ES-I3 (cell line): Measurements from ENCODE around the gene CD22.

Source experiments
- H3K36me3 ChIP-seq: 2 replicates; pipeline ENCODE4 v1.6.1; 2013; ENCODE audit warnings: mild to moderate bottlenecking, low read length, control low read depth, moderate library complexity; ENCODE audit not compliant: insufficient read depth
- H3K4me1 ChIP-seq: 2 replicates; pipeline ENCODE4 v1.6.1; 2013; ENCODE audit warnings: mild to moderate bottlenecking, control low read depth, low read length; ENCODE audit not compliant: insufficient read depth
- H3K9ac ChIP-seq: 2 replicates; pipeline ENCODE4 v1.6.1; 2013; ENCODE audit warnings: low read depth, mild to moderate bottlenecking, low read length, moderate library complexity
- H3K9me3 ChIP-seq: 2 replicates; pipeline ENCODE4 v1.6.1; 2013; ENCODE audit warnings: mild to moderate bottlenecking, low read length, moderate library complexity; ENCODE audit not compliant: control insufficient read depth, insufficient read depth

The CD22 gene

DNA sequence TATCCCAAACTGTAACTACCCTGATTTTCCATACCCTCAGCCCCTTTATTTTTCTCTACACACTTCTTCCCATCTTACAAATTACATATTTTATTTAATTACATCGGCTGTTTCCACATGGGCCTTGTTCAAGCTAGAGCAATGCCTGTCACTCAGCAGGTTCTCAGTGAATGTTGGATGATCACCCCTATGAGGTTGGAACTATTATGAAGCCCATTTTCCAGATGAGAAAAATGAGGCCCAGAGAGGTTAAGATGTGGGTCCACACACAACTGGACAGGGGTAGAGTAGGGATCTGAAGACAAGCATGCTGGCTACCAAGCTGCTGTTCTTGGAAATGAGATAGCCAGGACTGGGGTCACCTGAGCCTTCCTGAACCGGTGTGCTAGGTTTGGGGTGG lies 27.0 kb upstream of the CD22 start:
- H3K36me3 ChIP-seq, result no peaks in the 10 kb centered on the region
- no peak overlapping the region for H3K9ac ChIP-seq
- no peaks in the 10 kb centered on the region for H3K9me3 ChIP-seq
- peaks cover 6% of the 10 kb centered on the region; the same call in 1 of the 2 replicates for H3K4me1 ChIP-seq

DNA sequence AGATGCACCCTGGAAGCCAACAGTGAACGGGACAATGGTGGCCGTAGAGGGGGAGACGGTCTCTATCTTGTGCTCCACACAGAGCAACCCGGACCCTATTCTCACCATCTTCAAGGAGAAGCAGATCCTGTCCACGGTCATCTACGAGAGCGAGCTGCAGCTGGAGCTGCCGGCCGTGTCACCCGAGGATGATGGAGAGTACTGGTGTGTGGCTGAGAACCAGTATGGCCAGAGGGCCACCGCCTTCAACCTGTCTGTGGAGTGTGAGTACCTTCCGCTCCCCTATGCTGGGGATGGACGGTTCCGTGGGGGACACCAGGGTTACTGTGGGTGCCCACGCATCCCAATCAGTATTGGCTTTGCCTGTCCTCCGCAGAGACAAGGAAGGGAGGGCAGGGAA lies 26.5 kb upstream of the CD22 start:
- Histone ChIP-seq H3K9me3 (no peaks in the 10 kb centered on the region), H3K4me1 (peaks cover 9% of the 10 kb centered on the region; the same call in 1 of the 2 replicates), H3K9ac (no peak overlapping the region), H3K36me3 (no peaks in the 10 kb centered on the region)

DNA sequence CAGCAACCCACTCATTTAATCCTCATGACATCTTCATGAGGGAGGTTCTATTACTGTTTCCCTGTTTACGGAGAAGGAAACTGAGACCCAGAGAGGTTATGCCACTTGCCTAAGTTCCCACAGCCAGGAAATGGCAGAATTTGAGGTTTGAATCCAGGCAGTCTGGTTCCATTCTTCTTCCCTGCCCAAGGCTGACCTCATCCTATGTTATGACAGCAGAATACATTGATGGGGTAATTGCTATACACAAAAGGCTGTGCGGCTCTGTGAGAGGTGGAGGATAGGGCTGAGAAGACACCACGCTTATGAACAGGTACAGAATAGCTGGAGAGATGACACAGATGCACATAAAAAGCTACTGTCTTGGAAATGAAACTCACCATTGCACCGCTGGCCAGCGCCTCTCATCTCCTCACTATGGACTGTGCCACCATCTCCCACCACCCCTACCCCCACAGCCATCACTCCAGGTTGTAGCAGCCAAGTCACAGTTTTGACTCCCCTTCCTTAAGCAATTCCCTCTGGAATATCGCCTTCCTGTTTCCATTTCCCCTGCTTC lies 25.6 kb upstream of the CD22 start:
- H3K9me3 ChIP-seq, result no peaks in the 10 kb centered on the region
- H3K4me1 ChIP-seq, result peaks cover 9% of the 10 kb centered on the region; the same call in 1 of the 2 replicates
- no peaks in the 10 kb centered on the region for H3K36me3 ChIP-seq
- H3K9ac ChIP-seq, result no peak overlapping the region

DNA sequence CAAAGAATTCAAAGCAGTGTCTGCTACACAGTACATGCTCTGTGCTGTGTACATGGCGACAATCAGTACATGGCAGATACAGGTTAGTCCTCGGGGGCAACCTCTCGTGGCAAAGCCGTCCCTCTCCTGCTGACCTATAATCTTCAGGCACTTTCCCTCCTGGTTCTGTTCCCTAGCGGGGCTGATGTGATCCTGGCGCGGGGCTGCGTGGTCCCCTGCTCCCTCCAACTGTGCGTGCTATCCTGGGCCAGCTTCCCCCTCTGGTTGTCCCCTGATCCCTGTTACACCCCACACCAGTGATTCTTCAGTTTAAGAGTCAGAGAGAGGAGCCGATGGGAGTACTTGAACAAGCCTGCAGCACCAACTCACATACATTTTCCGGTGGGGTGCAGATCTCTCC lies 25.0 kb upstream of the CD22 start:
- Histone ChIP-seq H3K9ac (no peak overlapping the region), H3K9me3 (no peaks in the 10 kb centered on the region), H3K4me1 (peaks cover 9% of the 10 kb centered on the region; the same call in 1 of the 2 replicates), H3K36me3 (no peaks in the 10 kb centered on the region)

DNA sequence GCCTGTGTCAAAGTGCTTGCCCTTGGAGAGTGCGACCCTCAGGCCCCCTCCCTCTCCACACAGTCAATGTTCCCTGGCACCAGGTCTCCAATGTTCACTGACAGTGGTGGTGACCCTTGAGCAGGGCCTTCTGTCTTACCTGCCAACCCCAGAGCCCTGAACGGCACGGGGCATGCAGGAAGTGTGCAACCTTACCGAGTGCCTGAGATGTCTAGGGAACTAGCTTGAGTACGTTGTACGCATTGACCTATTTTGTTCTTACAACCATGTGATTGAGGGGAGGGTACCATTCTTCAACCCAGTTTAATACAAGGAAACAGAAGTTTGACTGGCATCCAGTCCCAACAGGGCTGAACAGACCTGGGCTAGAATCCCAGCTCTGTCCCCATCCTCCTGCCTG lies 23.8 kb upstream of the CD22 start:
- Histone ChIP-seq H3K36me3 (no peaks in the 10 kb centered on the region), H3K9ac (no peak overlapping the region), H3K9me3 (no peaks in the 10 kb centered on the region), H3K4me1 (peaks cover 6% of the 10 kb centered on the region; the same call in 1 of the 2 replicates)

DNA sequence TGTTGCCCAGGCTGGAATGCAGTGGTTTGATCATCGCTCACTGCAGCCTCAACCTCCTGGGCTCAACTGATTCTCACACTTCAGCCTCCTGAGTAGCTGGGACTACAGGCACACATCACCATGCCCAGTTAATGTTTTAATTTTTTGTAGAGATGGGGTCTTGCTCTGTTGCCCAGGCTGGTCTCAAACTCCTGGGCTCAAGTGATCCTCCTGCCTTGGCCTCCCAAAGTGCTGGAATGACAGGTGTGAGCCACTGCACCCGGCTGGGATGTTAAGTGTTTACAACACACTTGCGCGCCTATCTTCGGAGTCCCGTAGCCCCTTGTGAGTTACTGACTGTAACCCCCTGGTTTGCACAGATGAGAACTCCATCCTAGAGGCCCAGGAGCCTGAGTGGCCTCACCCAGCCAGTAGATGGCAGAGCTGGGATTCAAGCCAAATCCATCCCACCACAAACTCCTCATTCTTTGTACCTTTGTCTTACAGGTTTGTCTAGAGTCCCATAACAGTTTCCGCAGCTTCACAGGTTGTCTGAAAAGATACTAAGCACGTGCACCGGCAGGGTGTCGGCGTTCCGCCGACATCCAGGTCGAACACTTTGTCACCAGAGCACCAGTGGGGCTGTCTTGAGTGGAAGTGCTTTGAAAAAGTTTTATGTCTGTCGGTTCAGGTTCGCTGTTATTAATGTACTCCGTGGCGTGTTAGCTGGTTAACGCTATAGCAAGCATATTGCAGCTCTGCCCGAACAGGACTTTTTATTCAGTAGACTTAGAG lies 22.3 kb upstream of the CD22 start:
- Histone ChIP-seq H3K9ac (no peak overlapping the region), H3K4me1 (peaks cover 6% of the 10 kb centered on the region; the same call in 1 of the 2 replicates)

DNA sequence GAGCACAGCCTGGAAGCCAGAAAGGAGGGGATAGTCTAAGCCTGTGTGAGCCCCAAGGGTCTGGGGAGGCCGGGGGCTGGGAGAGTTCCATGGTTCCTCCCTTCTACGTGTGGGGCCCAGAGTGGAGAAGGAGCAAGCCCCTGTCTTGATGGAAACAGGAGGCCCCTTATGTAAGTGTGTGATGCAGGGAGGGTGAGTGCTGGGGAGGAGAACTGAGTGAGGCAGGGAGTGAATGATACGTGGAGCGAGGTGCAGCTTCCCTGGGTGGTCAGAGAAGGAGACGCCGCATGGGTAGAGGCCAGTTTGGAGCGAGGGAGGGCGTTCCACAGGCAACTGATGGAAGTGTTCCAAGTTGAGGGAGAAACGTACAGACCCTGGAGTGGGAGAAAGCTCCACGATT lies 21.1 kb upstream of the CD22 start:
- Histone ChIP-seq H3K36me3 (no peaks in the 10 kb centered on the region), H3K9me3 (no peaks in the 10 kb centered on the region), H3K4me1 (peaks cover 12% of the 10 kb centered on the region; the same call in 1 of the 2 replicates), H3K9ac (no peak overlapping the region)

More for the DNA sequence above, 22.3 kb upstream of the CD22 start:
- no peaks in the 10 kb centered on the region for H3K9me3 ChIP-seq
- H3K36me3 ChIP-seq, result no peaks in the 10 kb centered on the region

DNA sequence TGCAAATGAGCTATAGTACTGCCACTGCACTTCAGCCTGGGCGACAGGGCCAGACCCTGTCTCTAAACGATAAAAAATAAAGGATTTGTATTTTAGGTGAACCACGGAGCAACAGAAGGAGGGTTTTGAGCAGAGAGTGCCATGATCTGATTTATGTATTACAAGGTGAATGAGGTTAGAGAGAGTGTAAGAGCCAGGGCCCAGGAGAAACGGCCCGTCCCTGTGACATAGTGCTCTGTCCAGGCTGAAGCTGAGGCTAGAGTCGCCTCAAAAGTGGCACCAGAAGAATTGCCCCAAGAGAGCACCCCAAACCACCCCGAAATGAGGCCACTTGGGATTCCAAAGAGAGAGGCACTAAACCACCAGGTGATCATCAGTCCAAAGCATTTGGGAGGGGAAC lies 20.1 kb upstream of the CD22 start:
- Histone ChIP-seq H3K36me3 (no peaks in the 10 kb centered on the region), H3K9me3 (no peaks in the 10 kb centered on the region), H3K9ac (no peak overlapping the region), H3K4me1 (peaks cover 12% of the 10 kb centered on the region; the same call in 1 of the 2 replicates)

DNA sequence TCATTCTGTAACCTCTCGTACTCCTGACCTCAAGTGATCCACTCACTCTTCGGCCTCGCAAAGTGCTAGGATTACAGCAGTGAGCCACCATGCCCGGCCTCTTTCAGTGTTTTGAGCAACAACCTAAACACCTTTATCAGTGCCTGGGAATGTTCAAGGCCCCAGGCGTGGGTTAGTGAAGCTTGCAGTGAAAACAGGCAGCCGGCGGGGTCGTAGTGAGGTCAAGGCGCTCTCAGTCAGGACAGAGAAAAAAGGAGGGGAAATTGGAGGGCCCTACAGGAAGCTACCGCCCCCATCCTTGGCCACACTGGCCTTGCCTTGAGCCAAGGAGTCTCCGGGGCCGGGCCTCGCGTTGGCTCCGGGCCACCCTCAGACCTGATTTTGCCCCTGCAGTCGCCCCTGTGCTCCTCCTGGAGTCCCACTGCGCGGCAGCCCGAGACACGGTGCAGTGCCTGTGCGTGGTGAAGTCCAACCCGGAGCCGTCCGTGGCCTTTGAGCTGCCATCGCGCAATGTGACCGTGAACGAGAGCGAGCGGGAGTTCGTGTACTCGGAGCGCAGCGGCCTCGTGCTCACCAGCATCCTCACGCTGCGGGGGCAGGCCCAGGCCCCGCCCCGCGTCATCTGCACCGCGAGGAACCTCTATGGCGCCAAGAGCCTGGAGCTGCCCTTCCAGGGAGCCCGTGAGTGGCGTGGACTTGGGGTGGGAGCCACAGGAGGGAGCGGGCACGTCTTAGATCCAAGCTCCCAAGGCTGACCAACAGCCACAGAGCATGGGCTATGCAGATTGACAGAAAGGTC lies 19.3 kb upstream of the CD22 start:
- Histone ChIP-seq H3K36me3 (no peaks in the 10 kb centered on the region), H3K4me1 (peaks cover 12% of the 10 kb centered on the region; the same call in 1 of the 2 replicates), H3K9me3 (no peaks in the 10 kb centered on the region), H3K9ac (no peak overlapping the region)

DNA sequence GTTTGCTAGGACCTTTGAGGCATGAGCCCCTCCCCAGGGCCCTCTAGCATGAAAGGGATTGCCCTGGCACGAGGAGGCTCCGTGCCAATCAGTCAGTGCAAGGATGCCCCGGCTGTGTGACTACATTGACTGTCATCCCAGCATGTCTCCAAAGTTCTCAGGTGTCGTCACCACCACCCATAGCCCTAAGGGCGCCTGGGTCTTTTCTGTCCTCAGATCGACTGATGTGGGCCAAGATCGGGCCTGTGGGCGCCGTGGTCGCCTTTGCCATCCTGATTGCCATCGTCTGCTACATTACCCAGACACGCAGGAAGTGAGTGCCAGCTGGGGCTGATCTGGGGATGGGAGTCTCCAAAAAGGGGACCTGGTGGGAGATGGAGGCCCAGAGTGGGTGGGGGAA lies 18.7 kb upstream of the CD22 start:
- H3K4me1 ChIP-seq, result peaks cover 12% of the 10 kb centered on the region; the same call in 1 of the 2 replicates
- H3K9me3 ChIP-seq, result no peaks in the 10 kb centered on the region
- H3K36me3 ChIP-seq, result no peaks in the 10 kb centered on the region
- H3K9ac ChIP-seq, result no peak overlapping the region

DNA sequence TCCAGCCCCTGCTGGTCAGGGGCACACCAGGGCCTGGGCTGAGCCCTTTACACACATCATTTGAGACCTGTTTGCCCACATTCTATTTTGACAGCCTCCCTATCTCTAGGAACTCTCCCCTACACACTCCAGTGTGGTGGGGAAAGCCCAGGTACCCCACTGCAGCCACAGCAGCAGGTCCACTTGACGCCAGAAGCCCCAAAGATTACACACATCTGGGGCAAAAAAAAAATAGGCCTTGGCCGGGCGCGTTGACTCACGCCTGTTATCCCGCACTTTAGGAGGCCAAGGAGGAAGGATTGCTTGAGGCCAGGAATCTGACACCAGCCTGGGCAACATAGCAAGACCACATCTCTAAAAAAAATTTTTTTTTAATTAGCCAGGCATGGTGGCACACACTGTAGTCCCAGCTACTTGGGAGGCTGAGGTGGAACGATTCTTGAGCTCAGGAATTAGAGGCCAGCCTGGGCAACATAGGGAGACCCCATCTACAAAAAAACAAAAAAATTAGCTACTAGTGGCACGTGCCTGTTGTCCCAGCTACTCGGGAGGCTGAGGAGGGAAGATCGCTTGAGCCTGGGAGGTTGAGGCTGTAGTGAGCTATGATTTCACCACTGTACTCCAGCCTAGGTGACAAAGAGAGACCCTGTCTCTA lies 18.0 kb upstream of the CD22 start:
- Histone ChIP-seq H3K9me3 (no peaks in the 10 kb centered on the region), H3K9ac (no peak overlapping the region), H3K36me3 (no peaks in the 10 kb centered on the region), H3K4me1 (peaks cover 12% of the 10 kb centered on the region; the same call in 1 of the 2 replicates)

DNA sequence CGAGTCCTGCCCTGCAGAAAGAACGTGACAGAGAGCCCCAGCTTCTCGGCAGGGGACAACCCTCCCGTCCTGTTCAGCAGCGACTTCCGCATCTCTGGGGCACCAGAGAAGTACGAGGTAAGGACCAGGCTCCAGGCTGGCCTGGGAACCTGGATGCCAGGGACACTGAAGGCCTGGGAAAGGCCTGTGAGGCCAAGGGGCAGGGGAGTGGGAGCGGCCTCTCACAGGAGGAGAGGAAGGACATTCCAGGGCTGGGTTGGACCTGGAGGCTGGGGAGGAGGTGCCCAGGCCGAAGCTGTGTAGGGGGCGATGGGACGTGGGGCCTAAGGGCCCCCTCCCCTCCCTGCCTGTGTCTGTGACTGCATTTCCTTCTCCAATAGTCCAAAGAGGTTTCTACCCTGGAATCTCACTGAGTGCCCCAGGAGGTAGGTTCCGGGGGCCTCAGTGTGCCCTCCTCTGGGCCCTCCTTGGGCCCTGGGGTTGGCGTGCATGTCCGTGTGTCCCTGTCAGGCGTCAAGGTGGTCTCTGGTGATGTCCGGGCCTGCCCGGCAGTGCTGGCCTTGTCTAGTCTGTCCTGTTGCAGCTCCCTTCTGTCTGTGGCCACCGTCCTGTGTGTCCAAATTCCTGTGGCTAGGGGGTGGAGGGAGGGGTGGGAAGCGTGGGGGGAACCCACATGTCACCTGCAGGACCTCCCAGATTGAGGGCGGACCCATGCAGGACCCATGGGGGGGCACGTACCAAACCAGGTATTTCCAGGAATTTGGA lies 16.9 kb upstream of the CD22 start:
- Histone ChIP-seq H3K4me1 (peaks cover 9% of the 10 kb centered on the region; the same call in 1 of the 2 replicates), H3K9me3 (no peaks in the 10 kb centered on the region), H3K9ac (no peak overlapping the region), H3K36me3 (no peaks in the 10 kb centered on the region)

DNA sequence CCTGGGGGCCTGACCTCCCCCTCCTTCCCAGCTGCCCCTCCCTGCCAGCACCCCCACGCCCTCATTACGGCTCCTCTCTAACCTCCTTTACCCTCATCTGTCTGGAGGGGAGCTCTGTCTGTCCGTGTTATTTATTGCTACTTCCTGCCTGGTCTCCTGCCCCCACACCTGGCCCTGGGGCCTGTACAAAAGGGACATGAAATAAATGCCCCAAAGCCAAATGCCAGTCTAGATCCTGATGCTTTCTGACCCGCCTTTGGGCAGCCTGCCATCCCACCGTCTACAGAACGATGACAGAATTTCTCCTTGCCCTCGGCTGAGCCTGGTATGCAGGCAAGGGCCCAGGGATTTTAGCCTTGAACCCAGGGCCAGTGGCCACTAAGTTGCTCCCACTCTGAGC lies 15.4 kb upstream of the CD22 start:
- Histone ChIP-seq H3K9me3 (no peaks in the 10 kb centered on the region), H3K9ac (no peak overlapping the region), H3K36me3 (no peaks in the 10 kb centered on the region), H3K4me1 (peaks cover 6% of the 10 kb centered on the region; the same call in 1 of the 2 replicates)
